GM13977 (cell line): ENCODE data around the gene RASA3.

Experiments used
- DNase-seq: peaks from one replicate; pipeline ENCODE4 v3.0.0; 2012; ENCODE audit warnings: low spot score
- in situ Hi-C: fragments of 300-500 bp; cut with MboI; formaldehyde crosslinking; loops from one replicate; pipeline ENCODE4 v1.12.0; 2022; ENCODE audit warnings: low sequenced_read_pairs, low pct_unique_long_range_greater_than_20kb, mixed read lengths, inconsistent platforms; ENCODE audit not compliant: unreplicated experiment
- TF ChIP-seq, protein P1 (sequence below): IDR thresholded peaks from 2 replicates; pipeline ENCODE4 v1.5.1; 2012; ENCODE audit warnings: mild to moderate bottlenecking, control low read depth; ENCODE audit not compliant: insufficient read depth; ENCODE audit errors: extremely low read depth, missing control alignments

RASA3 gene

DNA sequence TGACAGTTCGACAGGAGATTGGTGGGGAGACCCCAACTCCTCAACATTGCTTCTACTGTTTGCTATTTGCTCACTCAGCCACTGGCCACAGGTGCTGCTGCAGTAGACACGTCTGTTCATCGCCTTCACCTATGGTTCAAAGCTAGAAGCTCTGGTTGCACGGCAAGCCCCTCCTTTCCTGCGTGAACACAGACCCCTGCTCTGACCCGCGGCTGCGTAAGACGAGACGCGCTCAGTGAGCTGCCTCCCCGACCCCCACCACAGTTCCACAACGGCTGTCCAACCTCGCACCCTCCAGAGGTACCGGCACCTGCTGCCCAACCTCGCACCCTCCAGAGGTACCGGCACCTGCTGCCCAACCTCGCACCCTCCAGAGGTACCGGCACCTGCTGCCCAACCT lies 6.8 kb downstream of the RASA3 start:
- TF ChIP-seq, protein P1, sequence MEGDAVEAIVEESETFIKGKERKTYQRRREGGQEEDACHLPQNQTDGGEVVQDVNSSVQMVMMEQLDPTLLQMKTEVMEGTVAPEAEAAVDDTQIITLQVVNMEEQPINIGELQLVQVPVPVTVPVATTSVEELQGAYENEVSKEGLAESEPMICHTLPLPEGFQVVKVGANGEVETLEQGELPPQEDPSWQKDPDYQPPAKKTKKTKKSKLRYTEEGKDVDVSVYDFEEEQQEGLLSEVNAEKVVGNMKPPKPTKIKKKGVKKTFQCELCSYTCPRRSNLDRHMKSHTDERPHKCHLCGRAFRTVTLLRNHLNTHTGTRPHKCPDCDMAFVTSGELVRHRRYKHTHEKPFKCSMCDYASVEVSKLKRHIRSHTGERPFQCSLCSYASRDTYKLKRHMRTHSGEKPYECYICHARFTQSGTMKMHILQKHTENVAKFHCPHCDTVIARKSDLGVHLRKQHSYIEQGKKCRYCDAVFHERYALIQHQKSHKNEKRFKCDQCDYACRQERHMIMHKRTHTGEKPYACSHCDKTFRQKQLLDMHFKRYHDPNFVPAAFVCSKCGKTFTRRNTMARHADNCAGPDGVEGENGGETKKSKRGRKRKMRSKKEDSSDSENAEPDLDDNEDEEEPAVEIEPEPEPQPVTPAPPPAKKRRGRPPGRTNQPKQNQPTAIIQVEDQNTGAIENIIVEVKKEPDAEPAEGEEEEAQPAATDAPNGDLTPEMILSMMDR: no peak
- no peak for DNase-seq
- in situ Hi-C loops: no loop called here

- in situ Hi-C loops: no loop called here
Measured at GRCh38 chr13:114124921-114125320, 7.5 kb downstream of the RASA3 start.

GRCh38 chr13:114124431-114124830 lies 8.0 kb downstream of the RASA3 start:
- DNase-seq: no peak
- TF ChIP-seq, protein P1: no peak
- in situ Hi-C loops: no loop called here

More at GRCh38 chr13:114124921-114125320, 7.5 kb downstream of the RASA3 start:
- TF ChIP-seq, protein P1: no peak
- peak; percentile 83 for DNase-seq

DNA sequence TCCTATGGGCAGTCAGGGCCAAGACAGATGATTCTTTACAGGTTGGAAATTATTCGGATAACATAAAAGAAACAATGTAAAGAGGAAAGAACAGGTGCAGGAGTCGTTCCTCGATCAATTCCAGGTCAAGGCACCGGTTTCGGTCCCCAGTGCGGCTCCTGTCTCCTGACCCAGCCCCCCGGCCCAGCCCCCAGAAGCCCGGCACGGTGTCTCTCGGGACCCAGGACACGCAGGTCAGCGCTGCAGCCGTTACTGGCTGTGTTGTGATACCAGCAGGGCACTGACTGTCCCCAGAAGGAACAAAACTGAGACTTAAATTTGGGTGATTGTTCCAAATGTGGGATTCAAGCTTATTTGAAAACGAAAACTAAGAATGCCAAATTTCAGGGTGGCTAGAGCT lies 8.5 kb downstream of the RASA3 start:
- DNase-seq: no peak
- TF ChIP-seq, protein P1: no peak
- in situ Hi-C loops: no loop called here

- TF ChIP-seq, protein P1: no peak
- DNase-seq: no peak
- in situ Hi-C loops: no loop called here
Measured at GRCh38 chr13:114123448-114123847, 9.0 kb downstream of the RASA3 start.

DNA sequence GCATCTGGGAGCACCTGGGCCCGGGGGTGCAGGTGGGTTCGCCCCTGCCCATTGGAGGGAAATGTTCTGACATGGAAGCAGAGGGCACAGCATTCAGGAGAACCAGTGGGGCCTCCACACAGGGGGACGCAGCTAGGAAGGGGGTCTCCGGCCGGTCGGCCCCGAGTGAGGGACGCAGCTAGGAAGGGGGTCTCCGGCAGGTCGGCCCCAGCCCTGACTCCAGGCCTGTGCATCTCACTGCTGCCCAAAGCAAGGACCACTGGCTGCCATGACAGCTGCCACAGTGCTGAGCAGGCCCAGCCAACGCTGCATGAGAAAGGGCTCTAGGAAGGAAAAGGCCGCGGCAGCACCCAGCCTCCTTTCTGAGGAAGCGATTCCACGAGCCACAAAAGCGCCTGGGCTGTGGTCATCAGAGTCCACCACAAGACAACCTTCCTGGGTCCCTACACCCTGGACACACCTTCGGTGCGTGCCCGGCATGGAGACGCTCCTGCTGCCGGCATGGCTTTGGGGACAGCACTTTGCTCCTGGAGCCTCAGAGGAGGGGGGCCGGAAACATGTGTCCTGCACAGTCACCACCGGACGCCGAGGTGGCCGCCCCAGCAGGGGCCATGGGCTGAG lies 9.7 kb downstream of the RASA3 start:
- in situ Hi-C loops: no loop called here
- DNase-seq: no peak
- TF ChIP-seq, protein P1: no peak
